GM21526 (cell line): ENCODE results near the gene AP3D1.

ENCODE experiments used
- ATAC-seq: cut with Tn5 transposase; IDR thresholded peaks from one replicate; pipeline ENCODE4 v1.9.1; 2021; ENCODE audit warnings: moderate library complexity; ENCODE audit not compliant: unreplicated experiment, low FRiP score

The AP3D1 gene

DNA sequence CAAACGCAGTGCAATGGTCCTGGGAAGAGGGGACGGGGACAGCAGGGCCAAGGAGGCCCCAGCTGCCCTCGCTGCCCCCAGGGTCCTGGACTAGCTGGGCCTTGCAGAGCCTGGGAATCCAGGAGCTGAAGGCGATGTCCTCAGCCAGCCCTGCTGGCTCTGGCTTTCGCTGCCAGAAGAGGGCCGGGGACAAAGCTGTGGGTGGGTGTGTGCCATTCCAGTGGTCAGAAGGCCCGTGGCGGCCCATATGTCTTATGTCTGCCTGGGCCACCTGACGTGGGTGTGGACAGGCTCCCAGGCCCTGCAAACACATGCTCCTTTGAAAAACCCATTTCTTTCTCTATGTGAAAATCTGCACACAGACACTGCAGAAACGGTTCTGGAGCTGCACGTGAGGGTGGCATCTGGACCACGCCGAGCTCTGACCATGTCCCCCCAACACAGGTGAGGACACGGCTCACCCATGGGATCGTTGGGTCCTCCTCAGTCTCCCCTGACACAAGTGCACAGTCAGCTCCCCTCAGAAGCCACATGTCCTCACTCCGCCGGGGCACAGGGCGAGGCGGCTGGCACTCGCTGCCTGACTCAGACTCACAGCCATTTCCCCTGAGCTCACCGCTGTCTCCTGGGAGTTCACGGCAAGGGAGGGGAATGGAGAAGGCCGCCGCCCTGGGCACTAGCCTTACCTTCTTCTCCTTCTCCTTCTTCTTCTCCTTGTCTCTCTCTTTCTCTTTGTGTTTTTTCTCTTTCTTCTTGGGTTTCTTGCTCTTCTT, 37.7 kb downstream of the AP3D1 start:
- no peak for ATAC-seq

DNA sequence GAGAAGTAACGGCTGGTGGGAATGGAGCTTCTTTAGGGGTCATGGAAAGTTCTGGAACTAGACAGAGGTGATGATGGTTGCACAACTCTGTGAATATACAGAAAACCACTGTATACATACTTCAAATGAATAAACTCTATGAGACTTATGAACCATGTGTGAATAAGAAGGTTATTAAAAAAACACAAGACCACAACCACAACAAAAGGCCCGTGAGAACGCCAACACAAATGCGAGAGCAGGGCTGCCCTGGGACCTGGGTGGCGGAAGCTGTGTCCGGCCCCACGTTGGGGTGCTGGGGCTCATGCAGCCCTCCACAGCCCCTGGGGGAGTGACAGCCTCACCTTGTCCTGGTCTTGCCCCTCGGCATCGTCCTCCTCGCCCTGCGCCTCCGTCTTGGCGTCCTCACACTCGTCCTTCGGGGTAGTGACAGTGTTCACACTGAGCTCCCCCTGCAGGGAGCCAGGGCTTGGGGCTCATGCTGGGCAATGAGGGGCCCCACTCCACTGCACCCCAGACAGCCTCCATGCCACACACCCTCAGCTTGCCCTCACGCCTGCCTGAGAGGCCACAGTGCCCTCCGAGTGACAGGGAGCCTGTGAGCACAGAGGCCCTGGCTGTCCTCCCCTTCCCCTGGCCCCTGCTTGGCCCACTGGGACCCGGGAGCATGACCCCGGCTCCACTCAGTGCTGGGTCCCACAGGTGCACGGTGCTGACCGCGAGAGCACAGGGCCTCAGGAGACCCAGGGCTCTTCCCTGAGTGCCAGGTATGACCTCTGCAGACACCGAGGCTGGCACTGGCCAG, 38.6 kb downstream of the AP3D1 start:
- no peak for ATAC-seq

DNA sequence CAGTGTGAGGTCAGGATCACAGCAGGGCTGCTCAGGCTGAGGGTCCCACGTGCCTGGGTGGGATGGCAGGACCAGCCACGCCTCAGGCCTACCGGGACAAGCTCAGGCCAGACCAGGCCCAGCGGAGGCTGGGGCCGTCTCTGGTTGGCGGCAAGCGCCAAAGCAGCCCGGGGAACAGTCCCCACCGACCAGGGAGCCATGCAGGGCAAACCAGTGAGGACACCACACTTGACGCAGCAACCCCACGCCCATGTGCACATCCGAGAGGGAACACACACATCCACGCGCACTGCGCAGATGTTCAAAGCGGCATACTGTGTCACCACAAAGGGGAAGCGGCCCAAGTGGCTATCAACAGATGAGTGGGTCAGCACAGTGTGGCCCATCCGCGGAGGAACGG, 39.5 kb downstream of the AP3D1 start:
- ATAC-seq = no peak

DNA sequence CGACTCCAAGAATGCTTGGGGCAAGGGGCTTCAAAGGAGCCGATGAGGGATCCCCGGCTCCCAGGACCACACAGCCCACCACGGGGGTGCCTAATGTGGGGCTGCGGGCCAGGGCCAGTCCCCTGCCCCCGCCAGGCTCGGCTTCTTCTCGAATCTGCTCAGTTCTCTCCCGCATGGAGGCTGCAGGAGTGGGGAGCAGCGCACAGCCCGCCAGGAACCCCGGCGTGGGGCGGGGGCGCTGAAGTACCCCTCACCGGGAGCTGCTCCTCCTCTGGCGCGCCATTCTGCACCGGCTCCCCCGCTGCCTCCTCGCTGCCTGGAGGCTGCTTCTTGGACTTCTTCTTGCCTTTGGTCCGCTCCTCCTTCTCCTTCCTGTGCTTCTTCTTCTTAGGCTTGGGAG, 39.9 kb downstream of the AP3D1 start:
- ATAC-seq = no peak

DNA sequence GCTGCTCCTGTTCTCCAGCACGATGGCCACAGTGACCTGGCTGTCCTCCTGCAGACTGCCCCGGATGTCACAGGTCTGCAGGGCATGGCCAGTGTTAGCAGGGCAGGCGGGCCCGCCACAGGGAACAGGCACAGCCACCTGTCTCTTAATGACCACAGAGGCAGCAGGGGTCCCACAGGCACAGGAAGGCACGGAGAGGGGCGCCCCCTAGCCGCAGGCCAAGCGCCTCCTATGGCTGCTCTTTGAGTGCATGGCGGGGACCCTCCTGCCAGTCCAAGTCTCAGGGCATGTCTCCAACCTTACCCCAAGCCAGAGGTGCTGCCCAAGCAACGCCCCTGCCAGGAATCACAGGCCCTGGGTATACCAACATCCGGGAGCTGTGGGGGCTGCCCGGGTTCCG, 40.5 kb downstream of the AP3D1 start:
- no peak for ATAC-seq

DNA sequence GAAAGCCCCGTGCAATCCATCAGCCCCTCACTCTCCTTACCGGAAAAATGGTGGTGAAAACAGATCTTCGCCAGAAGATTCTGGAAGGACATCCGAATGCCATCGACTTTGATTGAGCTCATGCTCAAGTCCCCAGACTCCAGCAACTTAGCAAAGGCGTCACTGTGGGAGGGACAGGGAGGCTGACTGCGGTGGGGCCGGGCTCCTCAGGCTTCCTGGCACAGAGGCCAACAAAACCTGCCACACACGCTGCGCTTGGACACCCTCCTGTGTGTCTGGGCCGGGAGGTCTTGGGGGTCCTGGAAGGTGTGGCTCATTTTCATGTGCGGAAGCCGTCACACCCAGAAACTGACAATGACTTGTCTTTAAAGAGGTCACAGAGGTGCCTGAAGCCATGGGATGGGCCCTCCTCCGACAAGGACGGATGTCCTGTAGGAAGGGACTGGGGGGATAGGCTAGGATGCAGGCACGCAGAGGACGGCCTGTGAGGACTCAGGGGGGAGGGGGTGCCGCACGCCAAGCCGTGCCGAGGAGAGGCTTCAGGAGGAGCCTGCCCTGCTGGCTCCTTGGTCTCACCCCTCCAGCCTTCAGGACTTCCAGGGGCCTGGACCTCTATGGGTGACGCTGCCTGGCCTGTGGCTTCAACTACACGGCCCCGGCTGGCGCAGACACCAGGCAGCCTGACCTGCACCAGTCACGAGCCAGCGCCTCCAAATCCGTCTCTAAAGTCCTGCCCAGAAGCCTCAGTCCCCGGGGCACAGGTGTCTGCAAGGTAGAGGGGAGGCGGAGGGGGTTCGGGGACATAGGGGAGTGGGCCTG, 42.1 kb downstream of the AP3D1 start:
- no peak for ATAC-seq

DNA sequence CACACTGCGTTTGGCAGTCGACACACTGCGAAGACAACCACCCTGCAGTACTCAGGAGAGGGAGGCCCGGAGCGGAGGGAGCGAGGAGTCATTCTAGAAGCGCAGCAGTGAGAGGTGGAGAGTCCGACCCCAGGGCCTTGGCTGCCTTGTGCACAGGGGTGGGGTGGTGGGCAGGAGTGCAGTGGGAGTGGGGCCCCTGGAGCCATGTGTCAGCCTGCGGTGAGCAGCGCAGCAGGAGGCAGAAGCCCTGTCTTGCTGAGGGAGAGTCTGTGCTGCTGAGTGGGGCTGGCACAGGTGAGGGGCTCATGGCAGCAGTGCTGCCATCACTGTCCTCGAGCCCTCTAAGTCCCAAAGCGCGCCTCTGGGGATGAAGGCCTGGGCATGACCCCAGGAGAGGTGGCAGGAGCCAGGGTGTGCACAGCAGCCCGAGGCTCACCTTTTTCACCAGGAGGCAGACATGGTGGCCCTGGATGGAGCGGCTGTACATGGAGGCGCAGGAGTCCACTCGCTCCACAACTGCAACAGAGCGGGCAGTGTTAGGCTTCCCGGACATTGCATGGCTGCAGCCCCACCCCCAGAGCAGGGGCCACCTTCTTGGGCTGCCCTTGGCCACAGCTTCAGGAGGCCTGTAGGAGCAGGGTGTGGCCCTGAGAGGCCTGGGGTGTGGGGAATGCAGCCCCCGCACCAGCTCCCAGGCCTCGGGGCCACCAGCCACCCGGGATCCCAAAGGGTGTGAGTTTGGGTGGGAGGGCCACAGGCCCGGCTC, 42.9 kb downstream of the AP3D1 start:
- ATAC-seq = no peak

DNA sequence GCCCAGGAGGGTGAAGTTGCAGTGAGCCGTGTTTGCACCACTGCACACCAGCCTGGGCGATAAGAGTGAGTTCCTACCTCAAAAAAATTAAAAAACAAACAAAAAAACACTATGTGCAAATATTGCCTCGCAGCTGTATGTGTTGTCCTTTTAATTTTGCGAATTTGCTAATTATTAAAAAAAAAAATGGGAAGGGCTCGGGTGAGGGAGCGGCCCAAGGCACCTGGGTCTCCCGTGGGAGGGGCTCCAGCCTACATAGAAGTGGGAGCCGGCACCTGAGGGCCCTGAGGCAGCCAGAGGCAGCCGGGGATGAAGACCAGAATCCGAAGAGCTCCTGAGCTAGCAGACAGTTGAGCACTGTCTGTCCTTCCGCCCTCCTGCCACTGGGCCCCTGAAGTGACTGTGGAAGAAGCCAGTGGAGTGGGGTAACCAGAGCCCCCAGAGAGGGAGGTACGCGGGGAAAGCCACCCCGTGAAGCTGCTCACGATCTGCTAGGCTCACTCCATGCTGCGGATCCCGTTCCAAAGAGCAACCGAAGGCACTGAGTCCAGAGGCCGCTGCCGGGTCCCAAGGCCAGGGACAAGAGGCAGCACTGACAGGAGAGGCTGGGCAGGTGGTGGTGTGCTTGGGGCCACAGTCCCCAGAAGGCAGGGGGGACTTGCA, 48.2 kb downstream of the AP3D1 start:
- no peak for ATAC-seq

DNA sequence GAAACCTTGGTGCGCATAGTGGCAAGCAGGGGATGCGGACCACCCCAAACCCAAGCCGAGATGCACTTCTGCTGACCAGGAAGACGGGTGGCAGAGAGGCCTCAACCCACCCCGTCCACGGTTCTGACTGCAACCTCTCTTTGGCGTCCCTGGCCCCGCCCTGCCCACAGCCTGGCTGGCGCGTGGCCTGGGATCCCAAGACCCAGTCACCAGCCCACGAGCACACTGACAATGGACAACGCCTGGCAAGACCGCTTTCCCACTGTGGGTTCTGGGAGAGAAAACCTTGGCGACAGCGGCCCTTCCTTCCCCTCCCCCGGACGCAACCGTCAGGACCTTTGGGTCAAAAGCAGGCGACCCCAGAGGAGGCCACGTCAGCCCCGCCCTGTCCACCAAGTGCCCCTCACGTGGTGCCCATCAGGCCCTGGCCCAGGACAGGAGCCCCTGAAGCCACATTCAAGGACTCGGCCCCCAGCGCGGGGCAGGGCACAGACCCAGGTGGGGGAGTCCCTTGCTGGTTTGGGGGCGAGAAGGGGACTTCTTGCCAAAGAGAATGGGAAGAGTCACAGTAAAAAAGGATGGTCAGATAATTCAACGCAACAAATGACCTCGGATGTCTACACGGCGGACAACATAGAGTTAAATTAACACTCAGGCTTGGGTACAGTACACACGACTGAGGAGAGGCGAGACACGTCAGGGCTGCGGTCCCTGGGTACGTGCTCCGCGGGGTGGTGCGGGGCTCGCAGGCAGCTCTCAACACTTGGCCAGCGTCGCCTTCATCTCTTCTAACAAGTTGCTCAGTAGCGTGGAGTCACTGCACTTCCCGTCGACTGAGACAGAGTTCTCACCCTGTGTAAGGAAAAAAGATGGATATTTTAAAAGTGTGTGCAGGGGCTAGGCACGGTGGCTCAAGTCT, 49.7 kb downstream of the AP3D1 start:
- ATAC-seq = no peak

DNA sequence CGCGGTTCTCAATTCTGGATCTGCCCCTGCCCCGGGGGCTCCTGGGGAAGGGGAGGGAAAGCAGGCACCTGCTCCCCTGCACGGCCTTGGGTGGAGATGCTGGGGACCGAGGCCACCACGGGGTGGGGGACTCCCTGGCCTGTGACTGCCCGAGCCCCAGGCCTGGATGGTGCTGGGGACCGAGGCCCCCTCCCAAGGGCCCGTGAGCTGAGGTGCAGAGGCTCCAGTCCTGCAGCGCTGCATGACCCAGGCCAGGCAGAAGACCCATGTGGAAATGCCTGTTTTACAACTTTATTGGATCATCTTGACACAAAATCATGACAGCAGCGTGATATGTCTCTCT, 50.7 kb downstream of the AP3D1 start:
- no peak for ATAC-seq

DNA sequence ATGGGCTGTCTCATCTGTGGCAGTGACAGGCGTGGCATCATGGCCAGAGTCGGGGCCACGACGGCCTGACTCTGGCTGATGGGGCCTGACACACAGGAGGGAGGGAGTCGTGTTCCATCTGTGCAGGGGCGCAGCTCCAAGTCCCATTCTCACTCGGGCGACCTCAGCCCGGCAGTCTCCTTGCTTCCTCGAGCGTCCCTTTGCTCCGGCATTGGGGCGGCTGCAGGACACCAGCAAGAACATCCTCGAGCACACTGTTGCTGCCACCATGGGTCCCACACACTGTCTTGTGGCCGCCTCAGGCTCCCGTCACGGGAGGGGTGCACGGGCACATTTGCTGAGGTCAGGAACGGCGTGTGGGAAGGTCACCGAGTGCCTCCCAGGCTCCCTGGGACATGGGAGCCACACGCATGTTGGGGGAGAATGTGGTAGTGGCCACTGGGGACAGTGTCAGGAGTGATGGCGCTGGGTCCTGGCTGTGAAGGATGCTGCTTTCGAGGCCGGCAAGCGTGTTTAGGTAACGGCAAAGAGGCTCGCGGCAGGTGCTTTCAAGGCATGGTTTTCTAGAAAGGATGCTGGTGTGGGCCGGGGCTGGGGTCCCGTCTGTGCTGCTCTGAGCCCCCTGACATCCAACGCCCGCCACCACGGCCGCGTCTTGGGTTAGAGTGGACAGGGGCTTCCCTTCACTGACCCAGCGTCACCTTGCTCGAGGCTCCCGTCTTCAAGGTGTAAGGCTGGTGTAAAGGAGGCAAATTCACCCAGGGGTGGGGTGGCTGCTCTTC, 51.2 kb downstream of the AP3D1 start:
- ATAC-seq = no peak

DNA sequence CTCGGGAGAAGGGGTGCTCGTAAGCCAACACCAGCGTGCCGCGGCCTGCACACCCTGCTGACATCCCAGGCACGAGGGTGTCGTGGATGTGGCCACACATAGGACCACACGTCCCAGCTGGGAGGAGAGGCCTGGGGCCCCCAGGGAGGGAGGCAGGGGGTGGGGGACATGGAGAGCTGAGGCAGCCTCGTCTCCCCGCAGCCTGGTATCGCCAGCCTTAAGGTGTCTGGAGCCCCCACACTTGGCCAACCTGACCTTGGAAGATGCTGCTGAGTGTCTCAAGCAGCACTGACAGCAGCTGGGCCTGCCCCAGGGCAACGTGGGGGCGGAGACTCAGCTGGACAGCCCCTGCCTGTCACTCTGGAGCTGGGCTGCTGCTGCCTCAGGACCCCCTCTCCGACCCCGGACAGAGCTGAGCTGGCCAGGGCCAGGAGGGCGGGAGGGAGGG, 52.3 kb downstream of the AP3D1 start:
- no peak for ATAC-seq

DNA sequence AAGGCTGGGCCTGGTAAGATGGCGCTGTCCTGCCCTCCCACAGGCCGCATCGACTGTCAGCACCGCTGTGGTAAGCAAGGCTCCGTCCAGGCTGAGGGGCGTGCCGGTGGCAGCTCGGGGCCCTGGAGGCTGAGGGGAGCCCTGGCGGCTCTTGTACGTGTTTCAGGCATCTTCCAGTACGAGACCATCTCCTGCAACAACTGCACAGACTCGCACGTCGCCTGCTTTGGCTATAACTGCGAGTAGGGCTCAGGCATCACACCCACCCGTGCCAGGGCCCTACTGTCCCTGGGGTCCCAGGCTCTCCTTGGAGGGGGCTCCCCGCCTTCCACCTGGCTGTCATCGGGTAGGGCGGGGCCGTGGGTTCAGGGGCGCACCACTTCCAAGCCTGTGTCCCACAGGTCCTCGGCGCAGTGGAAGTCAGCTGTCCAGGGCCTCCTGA, 53.5 kb downstream of the AP3D1 start:
- ATAC-seq = no peak

DNA sequence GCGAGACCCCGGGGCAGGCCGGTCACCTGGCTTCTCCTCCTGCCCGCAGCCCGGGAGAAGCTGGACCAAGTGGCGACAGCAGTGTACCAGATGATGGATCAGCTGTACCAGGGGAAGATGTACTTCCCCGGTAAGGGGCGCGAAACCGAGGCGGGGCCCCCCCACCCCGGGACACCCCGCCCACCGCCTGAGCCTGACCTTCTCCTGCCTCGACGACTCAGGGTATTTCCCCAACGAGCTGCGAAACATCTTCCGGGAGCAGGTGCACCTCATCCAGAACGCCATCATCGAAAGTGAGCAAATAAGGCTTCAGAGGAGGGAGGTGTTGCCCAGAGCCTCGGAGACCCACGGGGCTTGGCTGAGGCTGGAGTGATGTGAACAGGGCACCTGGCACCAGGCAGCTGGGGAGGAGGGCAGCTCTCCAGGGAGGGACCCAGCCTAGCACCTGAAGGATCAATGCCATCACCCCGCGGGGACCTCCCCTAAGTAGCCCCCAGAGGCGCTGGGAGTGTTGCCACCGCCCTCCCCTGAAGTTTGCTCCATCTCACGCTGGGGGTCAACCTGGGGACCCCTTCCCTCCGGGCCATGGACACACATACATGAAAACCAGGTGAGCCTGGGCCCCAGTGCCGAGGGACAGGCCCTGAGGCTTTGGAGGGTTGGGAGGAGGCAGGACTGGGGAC, 54.0 kb downstream of the AP3D1 start:
- no peak for ATAC-seq

DNA sequence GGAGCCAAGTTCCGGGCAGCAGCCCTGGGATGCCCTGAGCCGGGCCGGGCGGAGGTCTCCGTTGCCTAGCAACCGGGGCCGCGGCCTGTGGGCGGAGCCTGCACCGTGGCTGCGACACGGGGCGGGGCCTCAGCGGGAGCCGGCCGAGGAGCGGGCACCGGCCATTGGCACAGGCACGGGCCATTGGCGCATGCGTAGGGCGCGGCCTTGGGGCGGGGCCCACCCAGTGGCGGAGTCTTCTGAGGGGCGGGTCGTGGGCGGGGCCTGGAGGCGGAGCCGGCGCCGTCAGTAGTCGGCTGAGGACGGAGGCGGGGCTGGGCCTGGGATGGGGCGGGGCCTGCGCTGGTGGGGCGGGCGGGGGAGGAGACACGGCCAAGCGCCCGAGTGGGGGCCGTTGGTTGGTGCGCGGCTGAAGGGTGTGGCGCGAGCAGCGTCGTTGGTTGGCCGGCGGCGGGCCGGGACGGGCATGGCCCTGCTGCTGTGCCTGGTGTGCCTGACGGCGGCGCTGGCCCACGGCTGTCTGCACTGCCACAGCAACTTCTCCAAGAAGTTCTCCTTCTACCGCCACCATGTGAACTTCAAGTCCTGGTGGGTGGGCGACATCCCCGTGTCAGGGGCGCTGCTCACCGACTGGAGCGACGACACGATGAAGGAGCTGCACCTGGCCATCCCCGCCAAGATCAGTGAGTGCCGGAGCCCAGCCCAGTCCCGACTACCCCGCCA, 54.7 kb downstream of the AP3D1 start, which contains the start of gene IZUMO4:
Gene IZUMO4 (plus strand): TSS at position 436 of the 723 bp plus-strand sequence. CDS start 31 bp downstream, at position 467.
- ATAC-seq = peak; percentile 54

DNA sequence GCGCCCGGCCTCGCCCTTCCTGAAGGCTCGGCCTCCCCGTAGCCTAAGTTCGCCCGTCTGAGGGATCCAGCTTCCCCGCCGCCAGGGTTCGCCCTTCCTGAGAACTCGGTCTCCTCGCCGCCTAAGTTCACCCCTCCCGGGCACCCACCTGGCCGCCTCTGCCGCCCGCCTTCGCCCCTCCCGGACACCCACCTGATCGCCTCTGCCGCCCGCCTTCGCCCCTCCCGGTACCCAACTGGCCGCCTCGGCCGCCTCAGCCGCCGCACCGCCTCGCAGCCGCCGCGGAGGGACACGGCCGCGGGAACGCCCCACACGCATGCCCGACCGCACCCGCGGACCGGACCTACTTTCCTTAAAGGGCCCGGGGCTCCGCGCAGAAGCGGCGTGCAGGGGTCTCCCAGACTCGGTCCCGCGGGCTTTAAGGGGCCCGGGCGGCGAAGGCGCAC, 55.3 kb downstream of the AP3D1 start, which contains the start of gene MOB3A:
Gene MOB3A (minus strand): TSS at position 293 of the 446 bp plus-strand sequence. CDS start 17,766 bp downstream, outside the sequence.
- peak; percentile 28 for ATAC-seq
